HG03066 (cell line): ENCODE results near the gene IRF9.

Source experiments
- ATAC-seq: cut with Tn5 transposase; IDR thresholded peaks from one replicate; pipeline ENCODE4 v1.9.1; 2021; ENCODE audit warnings: low read depth; ENCODE audit not compliant: unreplicated experiment

IRF9 gene

GRCh38 chr14:24172261-24172860, 11.3 kb downstream of the IRF9 start:
- no peak for ATAC-seq

GRCh38 chr14:24172871-24173281, 11.8 kb downstream of the IRF9 start:
- no peak for ATAC-seq

- no peak for ATAC-seq
Measured at GRCh38 chr14:24176599-24176998, 15.5 kb downstream of the IRF9 start.

GRCh38 chr14:24177041-24177825, 16.2 kb downstream of the IRF9 start:
- no peak for ATAC-seq

GRCh38 chr14:24177891-24178290, 16.8 kb downstream of the IRF9 start:
- no peak for ATAC-seq

- no peak for ATAC-seq
Measured at GRCh38 chr14:24178399-24179178, 17.5 kb downstream of the IRF9 start.

GRCh38 chr14:24179294-24179960, 18.4 kb downstream of the IRF9 start:
- no peak for ATAC-seq

- ATAC-seq, result no peak
Measured at GRCh38 chr14:24179961-24180796, 19.1 kb downstream of the IRF9 start.

- no peak for ATAC-seq
Measured at GRCh38 chr14:24181371-24182077, 20.5 kb downstream of the IRF9 start.

- ATAC-seq, result no peak
Measured at GRCh38 chr14:24182110-24182882, 21.2 kb downstream of the IRF9 start.

GRCh38 chr14:24183014-24183481, 22.0 kb downstream of the IRF9 start:
- no peak for ATAC-seq

- no peak for ATAC-seq
Measured at GRCh38 chr14:24184104-24184970, 23.3 kb downstream of the IRF9 start.

GRCh38 chr14:24185026-24185425, 24.0 kb downstream of the IRF9 start:
- ATAC-seq, result no peak

GRCh38 chr14:24185741-24186140, 24.7 kb downstream of the IRF9 start:
- ATAC-seq, result no peak

GRCh38 chr14:24186831-24187538, 25.9 kb downstream of the IRF9 start:
- ATAC-seq, result no peak

GRCh38 chr14:24187539-24187915, 26.5 kb downstream of the IRF9 start:
- no peak for ATAC-seq
